SK-MEL-5 (cell line): Measurements from ENCODE around the gene XDH. TPM values are rescaled to one million over a fixed set of nuclear protein-coding genes. Genes with fewer than 3 reads are reported as not detected.

Source experiments
- DNase-seq: peaks from one replicate; pipeline ENCODE4 v3.0.0-alpha.2; 2016; ENCODE audit warnings: low read depth, low spot score
- in situ Hi-C: cut with HindIII; loops from 2 replicates; pipeline ENCODE4 v1.10.0; 2016; ENCODE audit warnings: low sequenced_read_pairs, high pct_unique_total_duplicates, low pct_unique_long_range_greater_than_20kb
- total RNA-seq: library from RNA; depleted of rRNA; stranded (reverse); fragments of >200 nt; shearing (Covaris generic); gene quantifications from 2 replicates; pipeline ENCODE4 v1.2.3, GENCODE V29; 2014

The XDH gene
- total RNA-seq, 1 experiment from 2014 or later = 0.05 TPM

DNA sequence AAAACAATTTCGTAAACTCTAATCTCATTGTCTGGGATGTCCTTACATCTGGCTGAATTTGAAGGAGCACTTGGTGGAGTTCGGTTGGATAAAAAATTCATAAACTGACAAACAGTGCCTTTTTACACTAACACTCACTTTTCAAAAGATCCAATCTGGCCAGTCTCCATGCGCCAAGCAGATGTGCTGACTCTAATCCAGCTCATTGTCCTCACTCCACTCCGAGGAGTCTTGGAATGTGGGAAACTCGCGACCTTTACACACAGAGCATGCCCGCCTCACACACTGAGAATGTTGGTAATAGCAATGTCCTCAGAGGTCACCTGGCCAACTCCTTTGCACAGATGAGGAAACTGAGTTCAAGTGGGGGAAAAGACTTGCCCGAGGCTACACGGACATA, 66.8 kb downstream of the XDH start:
- in situ Hi-C loops = no loop called here
- DNase-seq = no peak

DNA sequence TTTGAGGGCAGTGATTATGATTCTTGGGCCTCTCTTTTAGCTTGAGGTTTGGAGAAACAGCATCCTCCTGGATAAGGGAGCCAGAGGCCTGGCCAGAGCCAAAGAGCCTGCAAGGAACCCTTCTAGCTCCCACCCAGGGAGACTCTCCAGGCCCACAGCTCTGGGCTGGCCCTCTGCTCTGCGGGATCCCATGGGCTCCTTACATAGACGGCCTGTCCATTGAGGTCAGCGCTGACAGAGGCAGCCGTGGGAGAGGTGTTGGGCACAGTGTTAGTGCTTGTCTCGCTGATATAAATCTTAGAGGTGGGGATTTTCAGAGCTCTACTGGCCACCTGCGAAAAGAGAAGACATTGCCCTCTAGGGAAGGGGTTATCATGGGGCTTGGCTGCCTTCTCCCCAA, 67.2 kb downstream of the XDH start:
- no peak for DNase-seq
- in situ Hi-C loops = no loop called here

- DNase-seq = no peak
- in situ Hi-C loops = no loop called here
These were observed 70.1 kb downstream of the XDH start for GRCh38 chr2:31344447-31344846.

- in situ Hi-C loops = no loop called here
- no peak for DNase-seq
These were observed 73.2 kb downstream of the XDH start for GRCh38 chr2:31341351-31341750.

- no peak for DNase-seq
- in situ Hi-C loops = no loop called here
These were observed 74.8 kb downstream of the XDH start for GRCh38 chr2:31339696-31340095.

- in situ Hi-C loops = no loop called here
- DNase-seq = no peak
These were observed 76.7 kb downstream of the XDH start for GRCh38 chr2:31337860-31338259.

DNA sequence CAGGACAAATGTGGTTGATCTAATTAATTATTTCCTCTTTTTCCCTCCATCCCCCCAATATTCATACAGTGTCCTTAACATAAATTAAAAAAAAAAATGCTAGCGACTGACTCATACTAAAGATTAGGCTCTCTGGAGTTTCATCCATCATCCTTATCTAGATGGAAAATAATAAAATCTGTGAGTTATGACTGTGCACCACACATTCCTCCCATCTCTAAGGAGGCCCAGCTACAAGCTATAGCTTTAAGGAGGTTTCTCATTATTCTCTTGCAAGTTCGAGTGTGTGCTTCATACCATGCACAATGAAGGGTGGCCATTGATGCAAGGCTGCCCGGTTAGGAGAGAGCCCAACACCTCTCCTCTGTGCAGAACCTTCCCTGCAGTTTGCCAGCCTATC, 77.3 kb downstream of the XDH start:
- in situ Hi-C loops = no loop called here
- no peak for DNase-seq

DNA sequence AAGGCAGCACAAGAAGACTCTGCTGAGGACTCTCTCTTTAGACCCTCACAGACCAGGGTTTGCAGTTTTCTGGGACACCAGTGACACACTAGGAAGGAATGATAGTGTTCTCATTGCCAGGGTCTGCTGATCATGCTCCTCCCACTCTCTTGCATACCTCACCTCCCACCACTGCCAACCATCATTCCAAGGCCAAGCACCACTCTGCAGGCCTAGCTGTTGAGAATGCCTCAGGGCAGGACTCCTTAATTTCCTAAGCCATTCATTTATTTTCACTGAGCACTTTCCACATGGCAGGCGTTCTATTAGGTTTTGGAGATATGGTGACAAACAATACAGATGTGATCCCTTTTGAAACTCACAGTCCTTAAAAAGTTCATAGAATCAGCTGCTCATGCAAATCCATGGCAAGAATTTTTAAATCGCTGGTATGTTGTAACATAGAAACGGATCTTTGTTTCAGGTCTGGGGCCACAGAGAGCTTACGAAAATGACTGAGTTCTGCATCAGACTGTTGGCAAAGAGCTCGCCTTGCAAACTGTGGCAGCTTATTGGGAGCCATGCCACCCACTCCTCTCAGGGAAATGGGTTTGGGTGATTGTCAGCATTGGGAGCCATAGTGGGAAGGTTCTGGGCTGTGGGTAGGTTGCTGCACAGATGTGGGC, 78.5 kb downstream of the XDH start:
- DNase-seq = no peak
- in situ Hi-C loops = no loop called here

- in situ Hi-C loops = no loop called here
- peak; percentile 70 for DNase-seq
These were observed 80.1 kb downstream of the XDH start for GRCh38 chr2:31334311-31335026.

- in situ Hi-C loops = no loop called here
- DNase-seq = peak; percentile 90
These were observed 80.9 kb downstream of the XDH start for GRCh38 chr2:31333527-31334183.

DNA sequence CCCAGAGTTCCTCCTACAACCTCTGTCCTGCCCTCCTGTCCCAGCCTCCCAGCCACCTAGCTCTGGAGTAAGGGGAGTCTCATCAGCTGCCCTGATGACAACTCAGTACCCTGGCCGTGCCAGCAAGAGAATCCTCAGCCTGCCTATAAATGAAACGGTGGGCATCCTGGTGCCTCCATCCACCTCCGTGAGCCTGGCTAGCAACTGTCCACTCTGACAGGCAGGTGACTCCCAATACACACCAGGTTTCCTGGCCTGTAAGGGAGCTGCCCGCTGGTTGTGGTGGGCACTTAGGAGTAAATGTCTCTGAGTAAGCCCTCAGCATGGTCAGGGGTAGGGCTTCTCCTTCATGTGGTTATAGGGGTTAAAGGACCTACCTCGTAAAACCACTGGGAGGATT, 81.5 kb downstream of the XDH start:
- in situ Hi-C loops = no loop called here
- DNase-seq = no peak

DNA sequence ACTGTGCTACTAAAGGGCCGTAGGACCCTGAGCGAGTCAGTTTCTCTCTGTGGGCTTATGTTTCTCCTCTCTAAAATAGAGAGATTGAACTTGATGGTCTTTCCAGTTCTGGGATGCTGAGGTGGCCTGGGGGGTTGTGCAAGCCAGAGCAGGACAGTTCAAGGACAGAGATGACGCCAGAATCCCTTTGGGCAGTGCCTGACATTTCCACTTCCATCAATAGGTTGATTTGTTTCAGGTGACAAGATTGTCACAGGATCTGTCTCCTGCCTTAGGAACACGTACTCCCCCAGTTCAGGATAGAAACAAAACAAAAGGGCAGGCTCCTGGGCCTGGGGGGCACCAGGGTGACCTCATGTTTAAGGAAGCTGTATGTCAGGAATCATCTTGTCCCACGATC, 82.0 kb downstream of the XDH start:
- peak; percentile 28 for DNase-seq
- in situ Hi-C loops = no loop called here

- DNase-seq = no peak
- in situ Hi-C loops = no loop called here
These were observed 83.4 kb downstream of the XDH start for GRCh38 chr2:31331156-31331555.

DNA sequence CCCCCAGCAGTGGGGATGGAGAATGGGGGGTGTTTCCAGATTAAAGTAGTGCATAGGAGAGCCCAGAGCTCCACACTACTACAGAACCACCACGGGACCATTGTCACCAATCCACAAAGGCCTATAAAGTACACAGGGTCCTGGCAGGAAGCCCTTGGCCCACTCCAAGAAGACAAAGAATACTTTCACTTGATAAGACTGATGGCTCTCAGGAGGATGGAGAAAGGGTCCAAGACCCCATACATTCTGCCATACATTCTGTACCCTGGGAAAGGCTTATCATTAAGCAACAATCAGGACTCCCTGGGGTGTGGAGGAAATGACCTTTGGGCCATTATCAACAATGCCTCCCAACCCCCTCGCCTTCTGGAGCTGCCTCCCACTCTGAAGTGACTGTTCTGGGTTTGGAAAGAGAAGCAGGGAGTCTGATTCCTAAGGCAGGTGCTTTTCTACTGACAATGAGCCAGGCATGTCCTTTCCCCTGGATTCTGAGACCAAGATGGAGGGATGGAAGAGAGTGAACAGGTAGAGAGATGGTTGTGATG, 85.4 kb downstream of the XDH start:
- in situ Hi-C loops = no loop called here
- no peak for DNase-seq

DNA sequence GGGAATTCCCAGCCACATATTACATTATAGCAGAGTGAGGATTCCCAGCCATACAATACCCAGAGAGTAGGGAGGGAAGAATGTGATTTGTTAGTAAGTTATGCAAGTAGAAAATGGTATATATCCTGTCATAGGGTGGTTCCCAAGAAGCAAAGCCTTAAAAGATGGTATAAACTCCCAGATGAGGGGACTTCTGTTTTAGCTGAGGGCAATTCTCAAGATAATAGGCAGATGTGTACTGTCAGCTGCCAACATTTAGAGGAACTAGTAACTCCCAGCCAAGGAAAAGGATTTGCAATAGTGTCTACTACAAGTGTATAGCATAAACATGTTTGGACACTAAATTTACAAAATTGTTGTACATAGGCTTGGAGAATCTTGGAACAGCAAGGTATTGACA, 86.5 kb downstream of the XDH start:
- no peak for DNase-seq
- in situ Hi-C loops = no loop called here

GRCh38 chr2:31327505-31327904, 87.0 kb downstream of the XDH start:
- DNase-seq = no peak
- in situ Hi-C loops = no loop called here

DNA sequence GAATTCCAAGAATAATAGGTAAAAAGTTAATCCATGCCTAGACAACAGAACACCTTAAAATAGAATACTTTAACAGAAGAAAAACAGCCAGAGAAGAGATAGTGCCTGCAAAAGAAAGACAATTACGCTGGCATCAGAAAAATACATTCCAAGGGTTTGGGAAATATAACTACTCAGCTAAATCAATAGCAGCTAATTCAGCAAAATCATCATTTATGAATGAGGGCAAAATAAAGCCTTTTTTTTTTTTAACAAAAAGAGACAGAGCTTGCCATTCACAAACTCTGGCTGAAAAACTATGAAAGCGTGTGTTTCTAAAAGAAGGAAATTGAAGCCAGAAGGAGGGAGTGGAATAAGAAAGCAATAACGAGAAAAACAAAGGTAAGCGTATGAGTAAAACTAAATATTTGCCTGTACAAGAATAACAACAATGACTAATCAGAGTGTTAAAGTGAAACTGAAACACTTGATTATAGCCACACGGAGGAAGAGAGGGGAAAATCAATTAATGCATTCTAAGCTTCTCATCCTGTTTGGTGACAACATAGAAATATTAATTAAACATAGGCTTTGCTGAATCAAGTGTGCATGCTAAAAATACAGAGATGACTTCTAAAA, 90.4 kb downstream of the XDH start:
- DNase-seq = no peak
- in situ Hi-C loops = no loop called here

GRCh38 chr2:31322371-31322770, 92.2 kb downstream of the XDH start:
- DNase-seq = no peak
- in situ Hi-C loops = no loop called here
